Peyer's patch (tissue), 4 donors: ENCODE data around the gene LRRK2.

Experiments
- POLR2A ChIP-seq, 2 donors: fragments of 450-650 bp; IDR thresholded peaks; one replicate each; pipeline ENCODE4 v1.5.1; 2017; ENCODE audit warnings: antibody characterized with exemption in 2 of 2, mild to moderate bottlenecking in 2 of 2, moderate library complexity in 2 of 2
- TF ChIP-seq, protein P1 (sequence below), 6 experiments: fragments of 450-650 bp in 4 of 6; fragments of 200-600 bp in 2 of 6; sonication (generic) in 1 of 6; IDR thresholded peaks; one replicate each; pipeline ENCODE4 v1.5.1; 2017 to 2019; ENCODE audit warnings: antibody characterized with exemption in 6 of 6, mild to moderate bottlenecking in 3 of 6, moderate library complexity in 1 of 6

GRCh38 chr12:40338621-40339020, 113.8 kb downstream of the LRRK2 start:
- TF ChIP-seq, protein P1, sequence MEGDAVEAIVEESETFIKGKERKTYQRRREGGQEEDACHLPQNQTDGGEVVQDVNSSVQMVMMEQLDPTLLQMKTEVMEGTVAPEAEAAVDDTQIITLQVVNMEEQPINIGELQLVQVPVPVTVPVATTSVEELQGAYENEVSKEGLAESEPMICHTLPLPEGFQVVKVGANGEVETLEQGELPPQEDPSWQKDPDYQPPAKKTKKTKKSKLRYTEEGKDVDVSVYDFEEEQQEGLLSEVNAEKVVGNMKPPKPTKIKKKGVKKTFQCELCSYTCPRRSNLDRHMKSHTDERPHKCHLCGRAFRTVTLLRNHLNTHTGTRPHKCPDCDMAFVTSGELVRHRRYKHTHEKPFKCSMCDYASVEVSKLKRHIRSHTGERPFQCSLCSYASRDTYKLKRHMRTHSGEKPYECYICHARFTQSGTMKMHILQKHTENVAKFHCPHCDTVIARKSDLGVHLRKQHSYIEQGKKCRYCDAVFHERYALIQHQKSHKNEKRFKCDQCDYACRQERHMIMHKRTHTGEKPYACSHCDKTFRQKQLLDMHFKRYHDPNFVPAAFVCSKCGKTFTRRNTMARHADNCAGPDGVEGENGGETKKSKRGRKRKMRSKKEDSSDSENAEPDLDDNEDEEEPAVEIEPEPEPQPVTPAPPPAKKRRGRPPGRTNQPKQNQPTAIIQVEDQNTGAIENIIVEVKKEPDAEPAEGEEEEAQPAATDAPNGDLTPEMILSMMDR (IDR thresholded peaks at IDR 0.05): no peak
- TF ChIP-seq POLR2A (IDR thresholded peaks at IDR 0.05): no peak
